Activated CD4-positive, alpha-beta T cell treated with anti-CD3 and anti-CD28 coated beads, Interleukin-2, amount 50 U/mL, for 16 hours (primary cell): ENCODE measurements around the gene FBXO30.

Experiments
- DNase-seq: peaks from one replicate; pipeline ENCODE4 v3.0.0-alpha.2; 2020

Gene FBXO30, protein sequence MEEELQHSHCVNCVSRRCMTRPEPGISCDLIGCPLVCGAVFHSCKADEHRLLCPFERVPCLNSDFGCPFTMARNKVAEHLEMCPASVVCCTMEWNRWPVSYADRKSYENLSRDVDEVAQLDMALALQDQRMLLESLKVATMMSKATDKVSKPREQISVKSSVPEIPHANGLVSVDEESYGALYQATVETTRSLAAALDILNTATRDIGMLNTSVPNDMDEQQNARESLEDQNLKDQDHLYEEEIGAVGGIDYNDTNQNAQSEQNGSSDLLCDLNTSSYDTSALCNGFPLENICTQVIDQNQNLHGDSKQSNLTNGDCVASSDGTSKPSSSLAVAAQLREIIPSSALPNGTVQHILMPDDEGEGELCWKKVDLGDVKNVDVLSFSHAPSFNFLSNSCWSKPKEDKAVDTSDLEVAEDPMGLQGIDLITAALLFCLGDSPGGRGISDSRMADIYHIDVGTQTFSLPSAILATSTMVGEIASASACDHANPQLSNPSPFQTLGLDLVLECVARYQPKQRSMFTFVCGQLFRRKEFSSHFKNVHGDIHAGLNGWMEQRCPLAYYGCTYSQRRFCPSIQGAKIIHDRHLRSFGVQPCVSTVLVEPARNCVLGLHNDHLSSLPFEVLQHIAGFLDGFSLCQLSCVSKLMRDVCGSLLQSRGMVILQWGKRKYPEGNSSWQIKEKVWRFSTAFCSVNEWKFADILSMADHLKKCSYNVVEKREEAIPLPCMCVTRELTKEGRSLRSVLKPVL

DNA sequence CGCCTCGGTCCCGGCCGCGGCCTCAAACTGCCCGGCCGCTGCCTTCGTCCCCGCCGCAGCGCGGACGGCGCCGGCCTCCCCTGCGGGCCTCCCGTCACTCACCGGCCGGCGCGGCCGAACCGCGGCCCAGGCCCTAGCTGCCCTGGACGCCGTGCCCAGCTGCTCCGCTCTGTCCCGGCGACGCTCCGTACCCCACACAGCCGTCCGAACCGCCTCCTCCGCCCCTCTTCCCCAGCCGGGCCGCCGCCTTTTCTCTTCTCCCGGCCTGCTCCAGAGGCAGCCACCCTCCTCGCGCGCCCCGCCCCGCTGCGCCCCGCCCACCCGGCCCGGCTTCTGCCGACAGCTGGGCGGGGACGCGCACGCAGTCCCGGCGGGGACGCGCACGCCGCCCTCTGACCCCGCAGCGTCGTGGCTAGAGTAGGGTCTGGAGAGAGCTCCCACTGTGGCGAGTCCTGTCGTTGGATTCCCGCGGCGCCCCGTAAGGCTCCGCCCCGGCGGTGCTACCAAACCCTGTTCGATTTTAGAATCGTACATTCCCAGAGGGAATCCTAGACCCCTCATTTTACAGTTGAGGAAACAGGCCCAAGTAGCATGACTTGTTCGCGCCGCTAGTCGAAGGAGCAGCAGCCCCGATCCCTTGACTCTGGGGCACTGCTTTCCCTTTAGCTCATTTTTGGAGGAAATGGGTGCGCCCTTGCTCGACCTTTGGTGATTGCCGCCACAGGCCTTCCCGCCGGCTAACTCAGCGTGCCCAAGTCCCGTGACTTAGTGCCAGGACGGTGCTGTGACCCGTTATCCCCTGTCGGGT lies at the start of gene FBXO30:
TSS of gene FBXO30 (minus strand) at position 295 of the 808 bp plus-strand sequence. CDS start 8,390 bp downstream, outside the sequence.
- DNase-seq, result peak; percentile 87

DNA sequence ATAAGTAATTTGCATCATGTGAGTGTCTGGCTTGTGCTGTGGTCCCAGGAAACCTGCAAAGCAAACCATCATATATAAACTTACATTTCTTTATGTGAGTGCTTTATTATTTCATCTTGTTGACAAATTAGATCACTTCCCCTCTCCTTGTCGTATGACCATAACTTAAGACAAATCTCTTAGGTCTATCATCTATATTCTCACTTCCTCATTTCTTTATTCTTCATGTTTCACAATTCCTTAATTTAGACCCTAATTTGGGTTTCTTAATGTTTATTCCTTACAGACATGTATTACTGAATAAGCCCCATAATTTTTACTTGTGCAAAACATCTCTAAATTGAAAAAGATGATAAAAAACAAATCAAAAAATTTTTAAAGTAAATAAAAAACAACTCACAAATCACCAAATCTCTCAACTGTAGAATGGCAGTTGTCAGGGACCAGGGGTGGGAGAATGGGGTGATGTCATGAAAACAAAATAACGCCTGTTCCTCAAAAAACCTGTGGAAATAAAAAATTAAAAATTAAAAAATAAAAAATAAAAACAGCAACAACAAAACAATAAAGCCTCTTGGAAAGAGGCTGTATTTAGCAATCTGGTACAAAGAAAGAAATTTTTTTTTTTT lies 49.5 kb upstream of the FBXO30 start:
- DNase-seq, result no peak

DNA sequence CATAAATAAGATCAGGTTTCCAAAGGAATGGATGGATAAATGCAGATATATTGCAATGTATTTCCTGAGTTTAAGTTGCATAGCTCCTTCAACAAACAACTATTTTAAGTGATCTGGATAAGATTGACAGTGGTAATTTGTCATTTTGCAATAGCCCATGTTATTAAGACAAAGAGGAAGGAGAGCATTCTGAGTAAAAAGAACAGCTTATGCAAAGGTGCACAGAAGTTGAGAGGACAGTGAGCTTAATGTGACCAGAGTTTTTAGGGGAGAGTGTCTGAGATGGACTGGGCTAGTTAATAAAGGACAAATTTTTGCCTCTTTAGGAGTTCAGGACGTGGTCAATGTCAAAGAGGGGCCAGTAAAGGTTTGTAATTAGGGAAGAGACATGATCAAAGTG lies 48.8 kb upstream of the FBXO30 start:
- DNase-seq, result no peak

DNA sequence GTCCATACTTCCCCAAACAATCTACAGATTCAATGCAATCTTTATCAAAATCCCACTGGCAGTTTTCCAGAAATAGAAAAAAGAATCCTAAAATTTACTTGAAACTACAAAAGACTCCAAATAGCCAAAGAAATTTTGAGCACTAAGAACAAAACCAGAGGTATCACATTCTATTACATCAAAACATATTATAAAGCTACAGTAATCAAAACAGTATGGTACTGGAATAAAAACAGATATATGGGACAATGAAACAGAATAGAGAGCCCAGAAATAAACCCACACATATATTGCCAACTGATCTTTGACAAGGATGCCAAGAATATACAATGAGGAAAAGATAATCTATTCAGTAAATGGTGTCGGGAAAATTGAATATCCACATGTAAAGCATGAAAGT lies 46.0 kb upstream of the FBXO30 start:
- no peak for DNase-seq

DNA sequence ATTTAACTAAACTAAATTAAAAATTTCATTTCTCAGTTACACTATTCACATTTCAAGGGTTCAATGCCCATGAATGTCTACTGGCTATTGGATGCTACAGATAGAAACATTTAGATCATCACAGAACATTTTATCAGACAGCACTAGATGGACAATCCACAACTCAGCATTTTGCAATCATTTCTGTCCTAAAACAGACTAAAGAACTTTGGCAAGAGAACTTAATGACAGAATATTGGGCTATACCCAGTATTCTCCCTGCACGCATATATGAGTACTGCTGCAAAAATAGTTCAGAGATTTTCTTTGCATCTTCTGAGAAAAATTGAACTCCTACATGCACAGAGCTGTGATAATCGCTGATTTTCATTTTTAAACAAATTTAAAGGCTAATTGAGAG lies 36.1 kb upstream of the FBXO30 start:
- no peak for DNase-seq

DNA sequence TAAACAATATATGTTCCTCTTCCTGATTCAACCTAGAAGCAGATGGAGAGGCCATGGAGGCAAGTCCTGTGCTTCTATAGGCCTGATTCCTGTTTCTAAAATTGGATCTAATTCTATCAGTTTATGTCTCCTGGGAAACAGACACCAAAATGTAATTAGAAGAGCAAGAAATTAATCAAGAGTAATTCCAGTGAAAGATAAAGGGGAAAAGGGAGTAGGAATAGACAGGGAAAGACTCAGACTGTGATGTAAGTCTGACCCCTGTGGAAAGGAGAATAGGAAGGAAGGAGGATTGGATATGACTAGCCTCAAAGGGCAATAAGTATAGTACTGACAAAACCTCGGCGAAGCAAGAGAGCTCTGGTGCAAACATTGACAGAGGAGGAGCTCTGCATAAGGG lies 33.9 kb upstream of the FBXO30 start:
- DNase-seq, result no peak

DNA sequence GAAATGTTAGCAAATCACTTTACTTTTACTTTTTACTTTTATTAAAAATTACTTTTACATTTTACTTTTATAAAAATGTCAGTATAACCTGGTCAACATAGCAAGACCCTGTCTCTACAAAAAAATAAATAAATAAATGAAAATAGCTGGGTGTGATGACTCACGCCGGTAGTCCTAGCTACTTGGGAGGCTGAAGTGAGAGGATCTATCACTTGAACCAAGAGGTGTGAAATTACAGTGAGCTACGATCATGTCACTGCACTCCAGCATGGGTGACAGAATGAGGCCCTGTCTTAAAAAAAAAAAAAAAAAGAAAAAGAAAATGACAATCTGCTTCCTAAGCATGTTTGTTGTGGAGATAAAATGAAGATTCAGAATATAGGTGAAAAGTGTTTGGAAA lies 31.0 kb upstream of the FBXO30 start:
- no peak for DNase-seq

DNA sequence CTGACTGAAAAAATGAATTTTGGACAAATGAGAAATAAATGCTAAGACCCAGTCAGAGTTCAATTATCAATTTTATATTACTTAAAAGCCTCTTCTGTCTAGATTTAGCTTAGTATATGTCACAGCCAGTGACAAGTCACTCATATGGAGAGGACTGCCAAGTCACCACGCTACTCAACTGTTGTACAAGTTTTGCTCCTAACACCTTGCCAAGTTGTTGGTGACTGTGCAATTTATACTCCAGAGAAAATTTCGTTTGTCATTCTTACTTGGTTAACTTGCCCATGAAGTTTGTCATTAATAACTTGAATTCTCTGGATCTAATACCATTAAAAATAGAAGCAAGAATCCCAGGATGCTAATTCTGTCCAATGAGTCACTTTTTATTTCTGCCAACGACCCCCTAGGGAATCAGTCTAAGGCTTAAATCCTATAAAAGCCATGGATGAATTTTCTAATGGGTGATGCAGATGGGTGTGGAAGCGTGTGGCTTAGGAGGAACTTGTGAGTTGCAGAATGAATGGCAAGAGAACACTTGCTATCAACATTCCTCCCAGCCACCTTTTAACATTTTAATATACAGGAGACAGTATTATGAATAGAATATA lies 30.4 kb upstream of the FBXO30 start:
- no peak for DNase-seq

DNA sequence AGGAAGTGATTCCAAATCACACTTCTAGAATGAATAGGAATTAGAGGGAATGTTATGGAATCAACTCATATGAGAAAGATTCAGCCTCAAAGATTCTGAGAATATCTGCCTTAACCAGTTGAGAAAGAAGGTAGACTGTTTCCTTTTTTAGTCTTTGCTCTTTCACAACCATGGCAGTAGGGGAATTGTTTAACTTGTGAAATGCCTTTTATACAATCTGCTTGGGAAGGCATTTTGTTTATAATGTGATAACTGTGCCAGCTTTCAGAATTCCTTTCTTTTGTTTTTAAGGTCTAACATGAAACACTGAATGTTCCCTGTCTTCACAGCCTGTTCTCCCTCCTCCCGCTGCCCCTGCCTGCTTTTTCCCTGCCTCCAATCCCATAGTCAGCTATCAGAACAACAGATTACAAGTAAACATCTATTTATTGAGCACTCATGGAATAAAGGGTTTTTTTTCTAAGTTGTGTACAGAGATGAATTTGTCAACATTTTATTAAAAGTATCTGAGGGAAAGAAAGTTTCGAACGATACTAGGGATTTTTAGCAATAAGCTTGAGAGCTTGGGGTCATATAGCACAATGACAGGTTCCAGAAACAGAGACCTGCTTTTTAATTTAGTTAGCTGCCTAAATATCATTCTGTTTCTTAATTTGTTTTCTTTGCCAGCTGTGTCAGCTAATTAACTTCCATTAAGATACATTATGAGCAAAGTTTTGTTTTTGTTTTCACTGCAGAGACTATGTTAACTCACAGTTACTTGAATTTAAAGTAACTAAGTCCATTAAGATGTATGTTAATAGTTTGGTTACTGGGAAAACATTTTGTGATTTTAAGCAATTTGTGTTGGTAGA lies 28.3 kb upstream of the FBXO30 start:
- DNase-seq, result no peak

DNA sequence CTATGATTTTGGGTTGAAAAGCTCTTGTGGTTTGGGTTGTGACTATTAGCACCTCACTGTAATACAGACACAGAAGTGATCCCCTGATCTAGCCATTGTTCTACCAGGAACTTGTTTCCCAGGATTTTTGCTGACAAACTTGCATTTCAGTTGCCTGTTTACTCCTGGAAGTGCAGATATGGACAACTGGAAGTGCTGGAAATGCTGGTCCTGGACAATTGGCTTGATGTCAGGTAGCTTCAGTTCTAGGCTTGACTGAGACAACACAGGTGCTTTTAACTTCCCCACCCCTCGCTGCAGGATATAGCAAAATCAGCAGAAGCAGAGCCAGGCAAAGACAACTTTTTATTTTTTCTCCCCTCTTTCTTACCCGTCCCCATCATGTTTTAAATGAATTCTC lies 27.1 kb upstream of the FBXO30 start:
- no peak for DNase-seq

DNA sequence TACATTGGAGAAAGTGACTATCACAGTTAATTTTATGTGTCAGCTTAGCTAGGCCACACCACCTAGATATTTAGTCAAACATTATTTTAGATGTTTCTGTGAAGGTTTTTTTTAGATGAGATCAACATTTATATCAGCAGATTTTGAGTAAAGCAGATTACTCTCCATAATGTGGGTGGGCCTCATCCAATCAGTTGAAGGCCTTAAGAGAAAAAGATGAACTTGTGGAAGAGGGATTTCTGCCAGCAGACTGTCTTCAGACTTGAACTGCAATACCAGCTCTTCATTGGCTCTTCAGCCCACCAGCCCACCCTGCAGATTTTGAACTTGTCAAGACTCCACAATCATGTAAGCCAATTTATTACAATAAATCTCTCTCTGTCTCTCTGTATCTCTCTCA lies 25.1 kb upstream of the FBXO30 start:
- no peak for DNase-seq

DNA sequence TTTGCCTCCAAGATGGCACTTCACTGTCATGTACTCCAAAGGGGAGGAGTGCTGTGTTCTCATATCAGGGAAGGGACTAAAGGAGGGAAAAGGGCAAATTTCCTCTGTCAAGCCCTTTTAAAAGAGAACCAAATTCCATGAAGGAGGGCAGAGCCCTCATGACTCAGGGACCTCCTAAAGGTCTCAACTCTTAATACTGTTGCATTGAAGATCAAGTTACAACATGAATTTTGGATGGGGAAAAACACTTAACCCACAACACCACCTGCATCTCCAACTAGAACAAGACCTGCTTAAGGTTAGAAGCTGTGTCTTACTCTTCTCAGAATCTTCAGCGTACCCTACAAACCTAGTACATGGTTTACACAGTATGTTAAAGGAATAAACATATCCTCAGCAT lies 23.7 kb upstream of the FBXO30 start:
- no peak for DNase-seq

DNA sequence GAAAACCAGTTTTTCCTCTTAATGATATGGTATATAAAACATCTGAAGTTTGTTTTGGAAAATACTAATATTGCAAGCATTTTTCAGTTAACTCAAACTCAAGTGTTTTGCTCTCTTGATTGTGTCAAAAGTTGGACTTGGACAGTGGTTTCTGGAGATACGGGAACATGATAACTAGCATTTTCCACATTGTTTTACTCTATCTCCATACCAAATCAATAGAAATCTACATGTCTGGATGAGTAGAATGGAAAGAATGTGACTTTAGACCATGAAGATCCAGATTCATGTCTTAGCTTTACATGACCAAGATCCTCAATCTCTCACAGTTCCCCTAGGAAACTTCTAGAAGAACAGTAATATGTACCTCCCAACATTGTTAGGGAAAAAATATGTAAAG lies 22.2 kb upstream of the FBXO30 start:
- DNase-seq, result no peak

DNA sequence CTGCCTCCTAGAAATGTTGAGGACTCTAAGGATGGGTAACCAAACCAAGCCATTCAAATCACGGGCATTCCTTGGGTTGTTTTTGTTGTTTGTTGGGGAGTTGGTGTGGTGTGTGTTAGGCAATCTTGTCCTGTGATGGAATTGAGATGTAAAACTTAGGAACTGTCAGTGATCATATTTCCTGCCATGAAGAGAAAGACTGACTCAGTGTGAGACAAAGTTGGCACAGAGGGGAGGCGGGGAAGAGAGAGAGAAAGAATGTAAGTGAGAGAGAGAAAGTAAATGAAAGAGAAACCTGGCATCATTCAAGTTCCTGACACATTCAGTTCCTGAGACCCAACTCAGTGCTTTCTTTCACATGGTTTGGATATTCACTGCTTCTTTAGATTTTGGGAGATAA lies 21.6 kb upstream of the FBXO30 start:
- peak; percentile 44 for DNase-seq

DNA sequence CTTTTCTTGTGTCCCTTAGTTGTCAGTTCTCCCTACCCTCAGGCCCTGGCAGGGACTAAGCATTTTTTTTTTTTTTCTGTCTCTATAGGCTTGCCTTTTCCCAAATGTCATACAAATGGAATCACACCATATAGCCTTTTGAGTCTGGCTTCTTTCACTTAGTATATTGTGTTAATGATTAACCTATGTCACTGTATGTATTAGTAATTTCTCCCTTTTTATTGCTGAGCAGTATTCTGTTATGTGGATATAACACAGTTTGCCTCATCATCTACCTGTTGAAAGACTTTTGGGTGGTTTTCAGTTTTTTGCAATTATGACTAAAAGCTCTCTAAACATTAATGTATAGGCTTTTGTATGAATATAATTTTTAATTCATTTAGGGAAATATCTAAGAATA lies 16.0 kb upstream of the FBXO30 start:
- no peak for DNase-seq

DNA sequence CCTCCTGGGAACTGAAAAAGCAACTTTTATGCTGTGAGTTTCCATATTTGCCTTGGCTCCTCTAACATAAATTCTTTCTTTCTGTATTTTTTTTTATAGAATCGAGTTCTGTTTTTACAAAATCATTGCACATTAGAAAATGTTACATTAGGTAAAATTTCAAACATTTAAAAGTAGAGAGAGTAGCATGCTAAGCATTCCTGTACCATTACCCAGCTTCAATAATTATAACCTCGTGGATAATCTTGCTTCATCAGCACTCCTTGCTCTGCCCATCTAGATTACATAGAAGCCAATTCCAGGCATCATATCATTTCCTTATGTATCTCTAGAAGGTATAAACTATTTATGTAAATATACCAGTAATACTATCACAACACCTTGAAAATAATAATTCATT lies 15.4 kb upstream of the FBXO30 start:
- DNase-seq, result no peak

DNA sequence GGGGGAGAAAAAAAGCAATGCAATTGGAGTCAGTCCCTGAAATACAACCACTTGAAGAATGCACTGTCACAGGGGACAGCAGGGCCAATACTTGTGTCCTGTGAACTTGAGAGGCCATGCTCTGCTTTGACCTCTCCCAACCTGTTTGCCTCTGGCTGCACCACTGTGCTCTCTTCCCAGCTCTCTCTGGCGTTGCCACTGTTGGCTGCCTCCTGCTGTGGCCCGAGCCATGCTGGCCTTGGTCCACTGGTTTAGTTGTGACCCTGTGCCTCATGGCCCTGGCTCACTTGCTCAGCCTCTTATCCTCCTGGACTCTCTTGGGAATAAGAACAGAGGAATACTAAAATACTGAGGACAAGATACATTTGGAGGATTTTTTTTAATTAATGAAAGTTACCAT lies 14.5 kb upstream of the FBXO30 start:
- DNase-seq, result no peak

DNA sequence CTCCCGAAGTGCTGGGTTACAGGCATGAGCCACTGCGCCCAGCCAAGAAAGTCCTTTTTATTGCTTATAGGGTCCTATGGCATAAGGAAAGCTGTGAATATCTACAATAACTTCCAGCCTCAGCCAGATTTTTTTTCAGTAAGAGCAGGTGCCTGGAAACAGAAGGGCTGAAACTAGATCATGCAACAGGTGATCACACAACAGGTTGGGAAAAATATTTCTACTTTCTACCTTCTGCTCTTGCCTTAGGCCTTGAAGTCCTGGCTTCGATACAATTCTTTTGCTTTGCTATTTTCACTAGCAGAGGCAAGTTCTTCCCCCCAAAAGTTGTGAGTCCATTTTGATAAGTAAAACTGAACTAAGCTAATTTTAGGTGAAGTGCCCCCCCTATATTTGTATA lies 9.7 kb upstream of the FBXO30 start:
- no peak for DNase-seq

DNA sequence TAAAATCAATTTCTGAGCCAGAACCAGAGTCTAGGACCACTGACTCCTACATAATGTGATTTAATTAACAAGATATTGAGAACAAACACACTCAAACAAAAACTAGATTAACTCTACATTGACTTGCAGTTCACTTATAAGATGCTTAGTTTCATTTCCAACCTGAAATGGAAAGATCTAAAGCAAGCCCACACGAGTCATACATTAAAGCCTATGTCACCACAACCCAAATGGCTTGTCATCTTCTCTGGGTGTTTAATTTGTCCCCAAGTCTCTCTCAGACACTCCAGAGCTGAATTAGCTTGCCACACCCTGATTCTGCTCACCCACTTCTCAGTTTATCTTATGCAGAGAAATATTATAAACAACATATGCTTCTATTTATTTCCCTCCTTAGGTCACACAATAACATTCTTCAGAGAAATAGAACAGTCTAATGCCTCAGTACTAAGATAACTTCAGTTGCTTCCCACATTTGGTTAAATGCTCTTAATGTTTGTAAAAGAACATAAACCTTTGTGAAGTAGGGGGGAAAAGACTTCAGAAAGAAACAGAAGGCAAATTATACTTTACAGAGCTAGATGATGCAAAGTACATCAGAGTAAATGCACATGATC lies 8.8 kb upstream of the FBXO30 start:
- DNase-seq, result peak; percentile 25

DNA sequence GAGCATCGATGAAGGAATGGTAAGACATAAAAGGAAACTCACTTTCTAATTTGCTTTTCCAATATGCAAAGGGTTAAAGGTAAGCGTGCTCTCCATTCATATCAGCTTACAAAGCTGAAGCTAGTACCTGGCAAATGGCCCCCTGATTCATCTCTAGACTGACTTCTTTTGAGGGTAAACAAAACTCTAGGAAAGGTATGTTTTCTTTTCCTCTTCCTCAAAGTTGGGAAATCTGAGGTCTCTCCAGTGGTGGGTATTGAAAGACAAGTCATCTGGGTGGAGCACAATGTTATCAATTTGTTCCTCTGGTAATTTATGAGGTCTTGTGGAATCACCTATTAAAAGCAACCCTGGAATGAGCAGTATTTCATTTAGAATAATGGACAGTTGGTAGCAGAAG lies 7.9 kb upstream of the FBXO30 start:
- DNase-seq, result no peak

DNA sequence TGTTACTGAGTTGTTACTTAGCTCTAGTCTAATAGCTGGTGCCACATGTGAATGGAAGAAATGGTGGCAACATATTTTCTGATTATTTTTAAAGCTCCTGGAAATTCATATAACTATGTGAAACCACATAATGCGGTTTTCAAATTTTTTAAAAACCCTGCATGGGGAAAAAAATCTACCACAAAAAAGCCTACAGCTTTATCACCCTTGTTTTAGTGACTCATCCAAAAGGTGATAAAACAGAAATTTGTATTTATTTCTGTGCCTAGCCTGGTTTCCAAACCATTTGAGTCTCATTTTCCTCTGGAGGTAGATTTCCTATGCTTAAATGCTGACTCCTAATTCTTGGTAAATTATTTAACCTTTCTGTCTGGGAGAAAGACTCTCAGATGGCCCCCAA lies 5.4 kb upstream of the FBXO30 start:
- DNase-seq, result peak; percentile 48
